ENCODE results near the gene SLC20A1. TPM values are rescaled to one million over a fixed set of nuclear protein-coding genes. Genes with fewer than 3 reads are reported as not detected.

Gene SLC20A1
- total RNA-seq, 5 donors from 2014 or later (not counting 1 experiment from before 2014, with no cell fraction given), result 65.8 to 135 (median 83.0) TPM

- DNase-seq (no peak), ATAC-seq (replicated peaks in 1 of 4) (no peak)
- CTCF ChIA-PET, result interaction anchor here in 1 of 2 donors (0.6 to 0.8 kb wide), 4 partner anchors 25 to 105 kb away, joined by 3 to 8 read pairs (median 4); no protein-coding TSS in a partner anchor
- Histone ChIP-seq H3K4me1 (ENCODE audit: control insufficient read depth in 1 of 2, extremely low read depth in 1 of 2, insufficient read depth in 2 of 2, low read length in 2 of 2) (peaks cover 13 to 37% of the 10 kb centered on the region in 2 experiments), H3K9me3 (no peaks in the 10 kb centered on the region), H3K4me3 (ENCODE audit: control insufficient read depth in 1 of 2, extremely low read depth in 1 of 2, low read length in 1 of 2) (no peak overlapping the region), H3K27me3 (replicated peaks in 1 of 2; ENCODE audit: control insufficient read depth in 2 of 2, extremely low read depth in 1 of 2, insufficient read depth in 2 of 2, low read length in 1 of 2) (no peaks in the 10 kb centered on the region), H3K27ac (ENCODE audit: low read length) (no peak overlapping the region), H3K36me3 (ENCODE audit: control insufficient read depth in 2 of 2, extremely low read depth in 1 of 2, insufficient read depth in 1 of 2, low read length in 1 of 2) (no peaks in the 10 kb centered on the region)
- peaks cover 29 to 39% (median 32%) of the 10 kb centered on the region in 3 donors for H3K4me1 Mint-ChIP-seq
- no peak overlapping the region for H3K4me3 Mint-ChIP-seq
- H3K36me3 Mint-ChIP-seq, result no peaks in the 10 kb centered on the region
- H3K27ac Mint-ChIP-seq, result no peak overlapping the region
- no CpG with 5 or more reads among the region's 3 CpGs for WGBS (ENCODE audit: insufficient coverage)
- H3K9me3 Mint-ChIP-seq, result no peaks in the 10 kb centered on the region
- no peaks in the 10 kb centered on the region for H3K27me3 Mint-ChIP-seq
- POLR2A ChIA-PET, result interaction anchor here (0.7 kb wide), 2 partner anchors 66 to 75 kb away, joined by 6 to 7 read pairs; no protein-coding TSS in a partner anchor
These were observed 23.2 kb upstream of the SLC20A1 start for GRCh38 chr2:112622528-112622849.

- peaks cover 37 to 53% (median 43%) of the 10 kb centered on the region in 3 donors for H3K4me1 Mint-ChIP-seq
- H3K4me3 Mint-ChIP-seq, result peak overlapping the region in 1 of 3 donors; percentile 9
- POLR2A ChIA-PET, result interaction anchor here (0.6 to 0.7 kb wide), 3 partner anchors 22 to 102 kb away, joined by 3 read pairs; no protein-coding TSS in a partner anchor
These were observed 21.6 kb upstream of the SLC20A1 start for GRCh38 chr2:112623913-112624777.

GRCh38 chr2:112625474-112626114 lies 20.1 kb upstream of the SLC20A1 start:
- H3K27me3 ChIP-seq (replicated peaks in 1 of 2; ENCODE audit: control insufficient read depth in 2 of 2, extremely low read depth in 1 of 2, insufficient read depth in 2 of 2, low read length in 1 of 2), result no peaks in the 10 kb centered on the region
- DNase-seq (no peak), ATAC-seq (replicated peaks in 1 of 4) (no peak)
- H3K4me3 ChIP-seq (ENCODE audit: control insufficient read depth in 1 of 2, extremely low read depth in 1 of 2, low read length in 1 of 2), result no peak overlapping the region
- CTCF ChIA-PET, result interaction anchor here (0.6 to 5.2 kb wide), 16 partner anchors 9 to 103 kb away, joined by 3 to 40 read pairs (median 4); partner anchors contain the start of gene SLC20A1 (in 1 of the 2)
- no peaks in the 10 kb centered on the region for H3K9me3 ChIP-seq
- Mint-ChIP-seq H3K27me3 (no peaks in the 10 kb centered on the region), H3K9me3 (no peaks in the 10 kb centered on the region), H3K4me3 (no peak overlapping the region), H3K36me3 (no peaks in the 10 kb centered on the region), H3K4me1 (peaks cover 52 to 67% (median 57%) of the 10 kb centered on the region in 3 donors), H3K27ac (peak overlapping the region; percentile 87 to 96)
- POLR2A ChIA-PET, result interaction anchor here in 1 of 2 donors (0.7 kb wide), 1 partner anchor 19 kb away, joined by 3 read pairs; no protein-coding TSS in a partner anchor
- no peaks in the 10 kb centered on the region for H3K36me3 ChIP-seq (ENCODE audit: control insufficient read depth in 2 of 2, extremely low read depth in 1 of 2, insufficient read depth in 1 of 2, low read length in 1 of 2)
- H3K27ac ChIP-seq (ENCODE audit: low read length), result peak overlapping the region; percentile 56
- 76% methylated on average over 3 of the region's 7 CpGs for WGBS (ENCODE audit: insufficient coverage)
- peaks cover 26 to 66% of the 10 kb centered on the region in 2 experiments for H3K4me1 ChIP-seq (ENCODE audit: control insufficient read depth in 1 of 2, extremely low read depth in 1 of 2, insufficient read depth in 2 of 2, low read length in 2 of 2)

More at GRCh38 chr2:112623913-112624777, 21.6 kb upstream of the SLC20A1 start:
- Mint-ChIP-seq H3K27me3 (no peaks in the 10 kb centered on the region), H3K27ac (peak overlapping the region; percentile 86 to 90), H3K9me3 (no peaks in the 10 kb centered on the region), H3K36me3 (no peaks in the 10 kb centered on the region)
- H3K4me3 ChIP-seq (ENCODE audit: control insufficient read depth in 1 of 2, extremely low read depth in 1 of 2, low read length in 1 of 2), result no peak overlapping the region
- ATAC-seq (replicated peaks in 1 of 4) (peak; percentile 69 to 95 (median 89)), DNase-seq (peak; percentile 13 to 78 (median 49))
- no peaks in the 10 kb centered on the region for H3K36me3 ChIP-seq (ENCODE audit: control insufficient read depth in 2 of 2, extremely low read depth in 1 of 2, insufficient read depth in 1 of 2, low read length in 1 of 2)
- WGBS (ENCODE audit: insufficient coverage), result 93% methylated on average over 5 of the region's 11 CpGs
- peak overlapping the region; percentile 60 for H3K27ac ChIP-seq (ENCODE audit: low read length)
- peaks cover 14 to 51% of the 10 kb centered on the region in 2 experiments for H3K4me1 ChIP-seq (ENCODE audit: control insufficient read depth in 1 of 2, extremely low read depth in 1 of 2, insufficient read depth in 2 of 2, low read length in 2 of 2)
- CTCF ChIA-PET, result interaction anchor here (0.6 to 5.2 kb wide), 9 partner anchors 17 to 102 kb away, joined by 3 to 40 read pairs (median 9); partner anchors contain the start of gene SLC20A1 (in 1 of the 2)
- H3K9me3 ChIP-seq, result no peaks in the 10 kb centered on the region
- no peaks in the 10 kb centered on the region for H3K27me3 ChIP-seq (replicated peaks in 1 of 2; ENCODE audit: control insufficient read depth in 2 of 2, extremely low read depth in 1 of 2, insufficient read depth in 2 of 2, low read length in 1 of 2)

- Histone ChIP-seq H3K27me3 (replicated peaks in 1 of 2; ENCODE audit: control insufficient read depth in 2 of 2, extremely low read depth in 1 of 2, insufficient read depth in 2 of 2, low read length in 1 of 2) (no peaks in the 10 kb centered on the region), H3K36me3 (ENCODE audit: control insufficient read depth in 2 of 2, extremely low read depth in 1 of 2, insufficient read depth in 1 of 2, low read length in 1 of 2) (no peaks in the 10 kb centered on the region), H3K4me1 (ENCODE audit: control insufficient read depth in 1 of 2, extremely low read depth in 1 of 2, insufficient read depth in 2 of 2, low read length in 2 of 2) (peaks cover 32 to 74% of the 10 kb centered on the region in 2 experiments), H3K9me3 (no peaks in the 10 kb centered on the region), H3K4me3 (ENCODE audit: control insufficient read depth in 1 of 2, extremely low read depth in 1 of 2, low read length in 1 of 2) (peak overlapping the region; percentile 1 to 44), H3K27ac (ENCODE audit: low read length) (peak overlapping the region; percentile 8)
- POLR2A ChIA-PET, result no interaction called here
- H3K9me3 Mint-ChIP-seq, result no peaks in the 10 kb centered on the region
- H3K36me3 Mint-ChIP-seq, result no peaks in the 10 kb centered on the region
- ATAC-seq (replicated peaks in 1 of 4), result peak; percentile 43 to 57 (median 53)
- peaks cover 62 to 78% (median 68%) of the 10 kb centered on the region in 3 donors for H3K4me1 Mint-ChIP-seq
- H3K4me3 Mint-ChIP-seq, result peak overlapping the region; percentile 62 to 69 (median 62)
- H3K27ac Mint-ChIP-seq, result peak overlapping the region; percentile 87 to 96
- 0% methylated on average over 2 of the region's 7 CpGs for WGBS (ENCODE audit: insufficient coverage)
- CTCF ChIA-PET, result interaction anchor here (0.6 to 5.2 kb wide), 15 partner anchors 8 to 342 kb away, joined by 3 to 40 read pairs (median 4); partner anchors contain the start of gene SLC20A1 (in 1 of the 2)
- DNase-seq, result peak in 34 of 35 experiments; percentile 32 to 79 (median 54)
- H3K27me3 Mint-ChIP-seq, result no peaks in the 10 kb centered on the region
These were observed 19.1 kb upstream of the SLC20A1 start for GRCh38 chr2:112626604-112627059.

GRCh38 chr2:112627060-112628040 lies 18.4 kb upstream of the SLC20A1 start:
- 86% methylated on average over 4 of the region's 10 CpGs for WGBS (ENCODE audit: insufficient coverage)
- H3K27ac Mint-ChIP-seq, result peak overlapping the region; percentile 87 to 96
- Histone ChIP-seq H3K27me3 (replicated peaks in 1 of 2; ENCODE audit: control insufficient read depth in 2 of 2, extremely low read depth in 1 of 2, insufficient read depth in 2 of 2, low read length in 1 of 2) (no peaks in the 10 kb centered on the region), H3K4me1 (ENCODE audit: control insufficient read depth in 1 of 2, extremely low read depth in 1 of 2, insufficient read depth in 2 of 2, low read length in 2 of 2) (peaks cover 39 to 81% of the 10 kb centered on the region in 2 experiments), H3K36me3 (ENCODE audit: control insufficient read depth in 2 of 2, extremely low read depth in 1 of 2, insufficient read depth in 1 of 2, low read length in 1 of 2) (no peaks in the 10 kb centered on the region), H3K4me3 (ENCODE audit: control insufficient read depth in 1 of 2, extremely low read depth in 1 of 2, low read length in 1 of 2) (peak overlapping the region in 1 of 2 donors; percentile 44), H3K9me3 (no peaks in the 10 kb centered on the region), H3K27ac (ENCODE audit: low read length) (peak overlapping the region; percentile 8)
- DNase-seq (peak in 5 of 35 experiments; percentile 12 to 56 (median 13)), ATAC-seq (replicated peaks in 1 of 4) (peak in 3 of 4 experiments; percentile 17 to 38 (median 21))
- ChIA-PET CTCF (interaction anchor here (0.6 to 5.2 kb wide), 12 partner anchors 13 to 101 kb away, joined by 3 to 40 read pairs (median 6); partner anchors contain the start of gene SLC20A1 (in 1 of the 2)), POLR2A (no interaction called here)
- no peaks in the 10 kb centered on the region for H3K9me3 Mint-ChIP-seq
- peaks cover 69 to 85% (median 74%) of the 10 kb centered on the region in 3 donors for H3K4me1 Mint-ChIP-seq
- no peaks in the 10 kb centered on the region for H3K27me3 Mint-ChIP-seq
- H3K36me3 Mint-ChIP-seq, result no peaks in the 10 kb centered on the region
- peak overlapping the region; percentile 62 to 69 (median 62) for H3K4me3 Mint-ChIP-seq

Data from T-cell (primary cell).